Activated T-helper 1 cell treated with Interleukin-2 at 50 U/mL for 16 hours (primary cell): Measurements from ENCODE around the gene MRPL28.
"Not testable (repeated sequence)": the region's sequence is repeated elsewhere in the genome, so short reads cannot be mapped to it uniquely, and the experiment has no call there.

Experiments used
- DNase-seq: peaks from one replicate; pipeline ENCODE4 v3.0.0-alpha.2; 2020; ENCODE audit warnings: low read depth

Gene MRPL28

GRCh38 chr16:373020-373598 is 2.8 kb upstream of the MRPL28 start:
- no peak for DNase-seq

- DNase-seq, result no peak
Observed at GRCh38 chr16:372302-372983, 2.1 kb upstream of the MRPL28 start.

- no peak for DNase-seq
Observed at GRCh38 chr16:371515-372301, 1.4 kb upstream of the MRPL28 start.

GRCh38 chr16:370979-371514 is 709 bp upstream of the MRPL28 start:
- no peak for DNase-seq

GRCh38 chr16:369866-370436 is 387 bp downstream of the MRPL28 start:
- DNase-seq, result no peak

- no peak for DNase-seq
Observed at GRCh38 chr16:369275-369865, 968 bp downstream of the MRPL28 start.

GRCh38 chr16:368388-369158 is 1.8 kb downstream of the MRPL28 start:
- DNase-seq, result no peak

- DNase-seq, result no peak
Observed at GRCh38 chr16:367333-367903, 2.9 kb downstream of the MRPL28 start.

GRCh38 chr16:366476-366875 is 3.9 kb downstream of the MRPL28 start:
- no peak for DNase-seq

- no peak for DNase-seq
Observed at GRCh38 chr16:364595-365491, 5.5 kb downstream of the MRPL28 start.

GRCh38 chr16:363766-364490 is 6.4 kb downstream of the MRPL28 start:
- DNase-seq, result no peak

GRCh38 chr16:363110-363765 is 7.1 kb downstream of the MRPL28 start:
- no peak for DNase-seq

GRCh38 chr16:362702-362999 is 7.7 kb downstream of the MRPL28 start:
- DNase-seq, result not testable (repeated sequence)

GRCh38 chr16:361872-362701 is 8.3 kb downstream of the MRPL28 start:
- DNase-seq, result peak; percentile 58

- no peak for DNase-seq
Observed at GRCh38 chr16:361341-361871, 8.9 kb downstream of the MRPL28 start.

GRCh38 chr16:360698-361336 is 9.5 kb downstream of the MRPL28 start:
- DNase-seq, result no peak
